T-helper 1 cell treated with Interleukin-12 subunit alpha and Interleukin-12 subunit beta and Interleukin-4 antibody, amounts not matched to agents 30 ng/mL and 1 ng/mL, for 36 hours (primary cell): ENCODE results near the gene PMP22. TPM values are rescaled to one million over a fixed set of nuclear protein-coding genes. Genes with fewer than 3 reads are reported as not detected.
"Not testable (repeated sequence)": the region's sequence is repeated elsewhere in the genome, so short reads cannot be mapped to it uniquely, and the experiment has no call there.

Experiments
- intact Hi-C: fragments of 100-400 bp; cut with micrococcal nuclease; formaldehyde crosslinking; loops from one replicate; pipeline ENCODE4 v1.15.1; 2024
- total RNA-seq: library from RNA; stranded (reverse); gene quantifications from 2 replicates; pipeline ENCODE4 v1.2.3, GENCODE V29; 2022

Gene PMP22
- total RNA-seq, 1 donor from 2014 or later = not detected

DNA sequence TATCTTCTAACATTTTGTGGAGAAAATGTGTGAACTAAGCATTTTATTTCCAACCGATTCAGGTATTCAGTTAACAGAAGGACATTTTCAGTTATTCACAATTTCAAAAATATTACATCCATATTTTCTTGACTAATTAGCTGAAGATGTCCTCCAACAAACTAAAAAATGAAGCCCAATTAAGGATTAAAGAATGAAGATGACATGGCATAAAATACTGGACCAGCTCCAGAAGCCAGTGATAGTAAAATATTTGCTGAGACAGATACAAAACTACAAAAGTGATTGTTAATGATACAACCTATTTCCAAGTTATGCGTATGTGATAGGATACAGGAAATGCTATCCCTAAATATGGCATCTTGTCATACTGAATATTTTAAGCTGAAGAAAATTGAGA is 48.6 kb downstream of the PMP22 start:
- intact Hi-C loops = no loop called here

DNA sequence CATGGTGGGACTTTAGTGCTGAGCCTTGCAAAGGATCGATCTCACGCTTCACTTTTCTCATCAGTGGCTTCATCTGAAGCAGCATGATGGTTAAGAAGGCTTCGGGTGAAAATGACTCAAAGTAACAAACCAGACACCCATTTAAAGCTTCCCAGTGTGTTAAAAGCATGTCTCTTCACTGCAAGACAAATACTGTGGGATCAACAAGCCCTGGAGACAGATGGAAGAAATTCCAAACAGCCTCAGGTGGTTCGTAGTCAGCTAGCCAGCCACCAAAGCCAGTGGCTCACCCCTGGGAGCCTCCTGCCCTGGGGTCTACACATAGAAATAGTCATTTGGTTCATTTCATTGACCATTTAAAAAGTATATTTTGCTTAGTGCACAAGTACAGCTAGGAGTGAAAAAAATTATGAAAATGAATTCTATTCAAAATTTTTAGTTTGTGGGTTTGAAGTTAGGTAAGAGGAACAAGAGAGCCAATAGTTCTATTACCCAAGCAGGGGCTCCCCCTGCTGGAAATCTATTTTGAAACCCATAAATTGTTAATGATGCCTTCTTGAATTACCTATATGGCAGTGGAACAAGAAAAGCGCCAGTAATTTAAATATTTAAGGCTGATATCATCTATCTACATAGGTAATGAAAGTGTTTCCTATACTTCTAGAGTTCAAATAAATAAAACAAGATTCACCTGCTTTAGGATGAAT is 51.6 kb downstream of the PMP22 start:
- intact Hi-C loops = no loop called here

DNA sequence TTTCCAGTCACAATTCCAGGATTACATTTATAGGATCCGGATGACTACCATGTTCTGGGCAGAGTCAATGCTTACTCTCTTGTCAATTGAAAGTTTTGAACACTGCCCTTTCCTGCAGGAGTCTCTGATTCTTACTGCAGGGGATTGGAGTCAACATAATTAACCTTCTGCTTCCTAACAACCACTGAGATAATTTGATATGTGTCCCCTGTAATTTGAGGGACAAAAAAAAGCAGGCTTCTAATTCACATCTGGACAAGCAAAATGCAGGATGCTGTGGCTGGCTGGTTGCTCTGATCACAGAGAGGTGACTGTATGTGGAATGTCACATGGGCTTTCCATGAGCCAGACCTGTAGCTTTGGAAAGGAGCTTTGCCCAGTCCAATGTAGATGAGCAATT is 54.9 kb downstream of the PMP22 start:
- intact Hi-C loops = no loop called here

DNA sequence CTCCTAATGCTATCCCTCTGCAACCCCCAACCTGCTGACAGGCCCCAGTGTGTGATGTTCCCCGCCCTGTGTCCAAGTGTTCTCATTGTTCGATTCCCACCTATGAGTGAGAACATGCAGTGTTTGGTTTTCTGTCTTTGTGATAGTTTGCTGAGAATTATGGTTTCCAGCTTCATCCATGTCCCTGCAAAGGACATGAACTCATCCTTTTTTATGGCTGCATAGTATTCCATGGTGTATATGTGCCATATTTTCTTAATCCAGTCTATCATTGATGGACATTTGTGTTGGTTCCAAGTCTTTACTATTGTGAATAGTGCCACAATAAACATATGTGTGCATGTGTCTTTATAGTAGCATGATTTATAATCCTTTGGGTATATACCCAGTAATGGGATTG is 62.1 kb downstream of the PMP22 start:
- intact Hi-C loops = not testable (repeated sequence)

DNA sequence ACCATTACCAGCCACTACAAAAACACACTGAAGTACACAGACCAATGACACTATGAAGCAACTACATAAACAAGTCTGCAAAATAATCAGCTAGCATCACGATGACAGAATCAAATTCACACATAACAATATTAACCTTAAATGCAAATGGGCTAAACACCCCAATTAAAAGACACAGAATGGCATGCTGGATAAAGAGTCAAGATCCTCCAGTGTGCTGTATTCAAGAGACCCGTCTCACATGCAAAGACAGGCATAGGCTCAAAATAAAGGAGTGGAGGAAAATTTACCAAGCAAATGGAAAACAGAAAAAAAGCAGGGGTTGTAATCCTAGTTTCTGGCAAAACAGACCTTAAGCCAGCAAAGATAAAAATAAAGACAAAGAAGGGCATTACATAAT is 64.6 kb downstream of the PMP22 start:
- intact Hi-C loops = not testable (repeated sequence)

DNA sequence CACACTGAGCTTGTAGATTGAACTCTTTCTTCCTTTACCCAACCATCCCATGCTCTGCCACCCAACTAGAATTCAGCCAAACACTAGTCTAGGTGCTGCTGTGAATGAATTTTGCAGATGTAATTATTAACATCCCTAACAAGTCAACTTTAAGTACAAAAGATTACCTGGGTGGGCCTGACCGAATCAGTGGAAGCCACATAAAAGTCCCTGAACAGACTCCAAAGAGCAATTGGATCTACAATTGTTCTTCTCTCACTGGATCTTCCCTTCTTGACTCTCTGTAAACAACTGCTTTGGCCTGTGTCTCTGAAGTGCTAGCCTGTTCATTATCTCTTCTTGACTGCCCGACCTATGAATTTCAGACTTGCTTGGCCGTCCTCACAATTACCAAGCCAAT is 67.9 kb downstream of the PMP22 start:
- intact Hi-C loops = no loop called here

DNA sequence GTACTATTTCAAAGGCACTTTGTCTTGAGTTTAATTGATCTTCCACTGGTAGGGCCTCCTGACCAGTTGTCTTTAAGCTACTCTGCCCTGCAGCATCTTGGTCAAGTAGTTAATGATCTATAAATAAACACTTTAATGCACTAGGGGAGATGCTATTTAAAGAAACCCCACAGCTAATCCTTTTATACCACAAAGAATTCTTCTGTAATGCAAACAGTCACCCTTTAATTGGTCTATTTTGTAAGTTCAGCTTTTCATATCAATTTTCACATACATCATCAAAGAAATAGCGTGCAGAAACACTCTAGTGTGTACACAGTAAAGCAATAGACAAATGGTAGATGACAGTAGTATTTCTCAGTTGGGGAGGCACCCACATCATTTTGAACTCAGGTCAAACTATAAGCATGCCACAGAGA is 70.3 kb downstream of the PMP22 start:
- intact Hi-C loops = no loop called here

DNA sequence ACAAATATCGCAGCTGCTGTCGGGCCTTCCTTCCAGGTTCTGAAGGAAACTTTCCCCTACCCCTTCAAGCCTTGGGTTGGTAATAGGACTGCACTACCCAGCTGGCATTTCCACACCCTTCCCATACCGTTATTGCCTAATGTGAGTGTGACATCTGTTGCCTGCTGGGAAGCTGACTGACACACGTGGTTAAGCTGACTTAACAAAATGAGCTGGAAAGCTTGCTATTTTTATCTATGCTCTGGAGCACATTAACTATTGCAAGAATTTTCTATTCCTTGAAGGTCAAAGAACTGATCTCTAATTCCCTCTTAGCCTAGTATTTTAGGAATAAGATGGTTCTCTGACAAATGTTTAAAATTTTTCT is 79.5 kb downstream of the PMP22 start:
- intact Hi-C loops = no loop called here

DNA sequence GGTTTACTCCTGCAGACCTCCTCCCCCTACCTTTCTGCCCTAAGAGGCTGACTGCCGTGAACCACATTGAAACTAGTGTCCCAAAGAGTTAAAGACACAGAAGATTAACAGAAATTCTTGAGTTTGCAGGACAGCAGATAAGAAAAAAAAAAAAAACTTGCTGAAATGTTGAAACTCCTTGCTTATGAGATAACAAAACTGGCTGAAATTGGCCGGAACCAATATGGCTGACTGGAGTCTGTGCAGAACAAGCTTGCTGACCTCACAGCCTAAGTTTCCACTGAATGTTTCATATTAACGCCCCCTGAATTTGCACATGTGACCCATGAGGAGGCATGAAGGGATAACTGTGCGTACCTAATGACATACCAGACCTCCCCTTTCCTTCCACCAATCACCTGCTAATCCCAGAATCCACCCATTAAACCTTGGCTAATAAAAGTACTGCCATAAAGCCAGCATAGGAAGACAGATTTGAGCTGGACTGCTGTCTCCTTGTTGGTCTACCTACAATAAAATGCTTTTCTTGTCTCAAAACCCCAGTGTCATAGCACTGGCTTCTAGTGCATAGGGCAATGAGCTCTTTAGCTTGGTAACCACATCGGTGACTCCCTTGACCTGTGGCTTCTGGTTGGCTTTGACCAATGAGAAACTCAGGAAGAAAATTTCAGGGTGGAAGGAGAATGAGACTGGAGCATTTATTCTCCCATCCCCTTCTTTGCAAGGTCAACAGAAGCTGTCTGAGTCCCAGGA is 80.1 kb downstream of the PMP22 start:
- intact Hi-C loops = no loop called here

DNA sequence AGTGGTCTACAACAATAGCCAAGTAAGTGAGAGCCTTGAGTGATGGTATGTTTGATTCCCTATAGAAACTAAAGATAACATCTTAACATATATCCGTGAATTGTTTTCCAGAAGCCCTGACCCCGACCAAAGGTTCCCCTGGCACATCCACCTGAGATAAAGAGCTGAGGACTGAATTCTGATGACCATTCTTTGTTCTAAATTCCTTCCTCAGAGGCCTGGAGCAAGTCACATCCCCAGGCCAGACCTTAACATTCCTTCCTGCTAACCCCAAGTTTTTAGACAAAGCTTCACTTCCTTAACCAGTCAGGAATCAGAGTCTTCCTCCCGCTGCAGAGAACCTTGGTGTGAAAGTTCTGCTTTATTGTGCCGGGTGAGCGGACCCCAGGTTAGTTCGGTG is 83.3 kb downstream of the PMP22 start:
- intact Hi-C loops = no loop called here

DNA sequence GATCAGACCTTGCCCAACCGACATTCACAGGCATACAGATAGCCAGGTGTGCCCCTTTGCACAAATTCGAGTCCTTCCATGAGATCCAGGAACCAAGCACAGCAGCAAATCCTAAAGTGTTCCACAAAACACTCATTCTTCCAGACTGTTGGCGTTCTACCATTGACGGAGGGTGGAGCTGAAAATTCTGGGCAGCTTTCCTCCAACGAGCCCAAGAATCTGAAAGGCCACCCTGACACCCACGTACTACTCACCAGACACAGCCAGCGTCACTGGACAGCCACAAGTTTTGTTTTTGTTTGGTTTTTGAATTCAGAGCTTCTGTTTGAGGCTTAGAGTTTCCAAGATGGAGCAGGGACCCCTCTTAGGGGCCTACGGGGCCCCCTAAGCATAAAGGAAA is 83.8 kb downstream of the PMP22 start:
- intact Hi-C loops = no loop called here

DNA sequence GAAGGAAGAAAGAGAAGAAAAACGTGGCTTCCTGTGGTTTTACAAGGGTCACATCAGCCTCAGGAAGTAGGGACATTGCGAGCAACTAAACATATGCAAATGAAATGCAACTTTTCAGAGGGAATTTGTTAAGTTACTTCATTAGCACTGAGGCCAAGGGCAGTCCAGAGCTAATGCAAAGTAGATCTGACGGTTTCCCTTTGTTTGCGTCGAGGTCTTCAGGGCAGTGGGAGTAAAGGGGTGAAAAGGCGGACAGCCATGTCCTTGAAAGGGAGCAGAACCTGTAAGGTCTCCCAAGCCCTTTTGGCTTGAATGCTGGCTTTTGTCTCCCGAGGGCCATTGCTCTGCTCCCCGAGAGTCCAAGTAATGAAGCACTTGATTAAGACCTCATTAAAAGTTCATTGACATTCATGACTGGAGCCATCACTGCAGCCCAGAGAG is 85.0 kb downstream of the PMP22 start:
- intact Hi-C loops = no loop called here

Other genes with a start within 250 kb of the PMP22 start
- gene TEKT3, start 76.3 kb upstream of the PMP22 start, total RNA-seq = 0.37 TPM in 1 of 2 replicates, not detected in the other
- gene CDRT4, start 202.3 kb upstream of the PMP22 start, total RNA-seq = 4.8 and 9.4 TPM in 2 replicates